RPMI8226 (cell line): ENCODE results near the gene PTPRQ.
A peak's percentile ranks its signal among the peaks of the same experiment; 100 is the strongest.
"Not testable (repeated sequence)": the region's sequence is repeated elsewhere in the genome, so short reads cannot be mapped to it uniquely, and the experiment has no call there.

Experiments
- DNase-seq: peaks from one replicate; pipeline ENCODE4 v3.0.0-alpha.2; 2015

The PTPRQ gene

GRCh38 chr12:80443974-80444666 lies at the start of gene PTPRQ:
PTPRQ (plus strand) TSS chr12:80444235; CDS start chr12:80444346, 111 bp downstream.
- DNase-seq = no peak

DNA sequence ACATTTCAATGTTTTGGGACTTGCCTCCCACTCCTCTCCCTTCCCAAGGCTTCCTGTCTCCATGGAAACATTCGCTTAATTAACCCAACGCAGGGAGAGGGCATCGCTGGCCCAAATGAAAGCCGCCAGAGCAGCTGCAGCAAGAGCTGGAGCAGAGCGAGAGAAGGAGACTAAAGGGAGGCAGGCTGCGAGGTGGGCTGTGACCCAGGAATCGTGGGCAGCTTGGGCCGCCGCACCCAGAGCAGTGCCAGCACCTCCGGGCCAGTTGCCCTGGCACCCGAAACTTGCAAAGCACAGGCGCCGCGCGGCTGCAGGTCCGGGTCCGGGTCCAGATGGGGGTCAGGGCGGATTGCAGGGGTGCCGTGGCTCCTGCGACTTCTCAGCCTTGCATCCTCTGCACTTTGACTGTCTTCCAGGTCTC lies 43.5 kb upstream of the PTPRQ start:
- DNase-seq = peak; percentile 7

- DNase-seq = no peak
These were observed 42.8 kb upstream of the PTPRQ start for GRCh38 chr12:80401191-80401590.

DNA sequence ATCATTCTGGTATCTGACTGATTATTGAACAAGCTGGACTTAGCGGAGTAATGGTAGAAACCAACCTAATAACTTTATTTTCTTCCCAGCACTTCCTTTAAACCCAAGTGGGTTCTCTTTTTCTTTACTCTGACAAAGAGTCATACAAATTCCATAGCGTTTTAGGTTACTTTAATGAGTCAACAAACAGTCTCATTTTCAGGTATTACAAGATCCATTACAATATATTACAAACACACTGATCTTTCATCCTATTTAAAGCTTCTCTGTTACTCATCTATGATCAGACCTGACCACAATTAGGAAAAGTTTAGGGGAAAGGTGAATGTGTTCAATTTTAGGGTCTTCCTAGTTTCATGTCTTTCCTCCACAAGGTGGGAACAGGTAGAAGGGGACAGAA lies 39.4 kb upstream of the PTPRQ start:
- no peak for DNase-seq

DNA sequence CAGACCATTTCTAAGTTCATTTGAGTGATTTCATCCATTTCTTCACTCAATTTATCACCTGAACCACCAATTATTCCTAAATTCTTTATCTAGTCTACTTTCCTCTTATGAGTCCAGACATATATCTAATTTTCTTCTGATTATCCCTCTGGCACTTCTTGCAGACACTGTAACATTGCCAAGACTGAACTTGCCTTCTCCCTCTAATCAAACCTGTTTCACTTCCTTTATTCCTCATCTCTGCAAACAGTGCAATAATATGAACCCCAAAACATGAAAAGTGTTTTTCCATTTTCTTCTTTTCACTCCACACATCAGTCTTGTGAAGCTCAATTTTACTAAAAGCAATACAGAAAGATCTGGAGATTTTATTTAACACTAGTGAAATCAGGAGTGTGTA lies 37.8 kb upstream of the PTPRQ start:
- peak; percentile 61 for DNase-seq

DNA sequence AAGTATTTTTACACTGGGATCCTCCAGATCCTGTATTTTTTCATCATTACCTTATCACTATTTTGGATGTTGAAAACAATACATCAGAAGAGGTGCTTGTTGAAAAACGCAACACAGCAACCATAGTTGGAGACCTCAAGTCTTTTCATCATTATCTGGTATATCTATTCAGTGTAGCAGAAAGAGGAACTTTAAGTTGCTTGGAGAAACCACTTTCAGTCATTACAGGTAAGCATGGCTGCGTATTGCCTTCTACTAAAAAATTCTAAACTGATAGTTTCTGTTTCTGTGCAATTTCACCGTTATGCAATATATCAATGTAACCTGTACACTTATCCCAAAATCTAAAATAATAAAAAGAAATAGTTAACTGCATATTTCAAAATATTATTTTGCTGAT lies 32.2 kb upstream of the PTPRQ start:
- peak; percentile 6 for DNase-seq

GRCh38 chr12:80412343-80412953 lies 31.6 kb upstream of the PTPRQ start:
- DNase-seq = peak; percentile 67

DNA sequence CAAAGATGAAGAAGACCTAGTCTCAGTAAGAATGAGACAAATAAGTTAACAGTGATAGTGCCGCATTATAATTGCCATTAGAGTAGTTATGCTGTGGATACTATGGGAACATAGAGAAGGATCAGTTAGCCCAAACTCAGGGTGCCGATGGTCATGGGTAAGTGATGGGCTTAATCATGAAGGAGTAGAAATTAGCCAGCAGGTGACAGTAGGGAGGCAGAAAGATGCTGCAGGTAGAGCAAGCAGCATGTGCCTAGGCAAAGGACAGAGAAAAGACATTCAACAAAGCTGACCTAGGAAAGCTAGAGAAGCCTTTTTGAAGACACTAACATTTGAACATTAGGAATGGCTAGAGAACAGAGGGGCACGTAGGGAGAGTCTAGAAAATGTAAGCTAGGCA lies 30.6 kb upstream of the PTPRQ start:
- DNase-seq = peak; percentile 13

- no peak for DNase-seq
These were observed 28.6 kb upstream of the PTPRQ start for GRCh38 chr12:80415466-80415865.

DNA sequence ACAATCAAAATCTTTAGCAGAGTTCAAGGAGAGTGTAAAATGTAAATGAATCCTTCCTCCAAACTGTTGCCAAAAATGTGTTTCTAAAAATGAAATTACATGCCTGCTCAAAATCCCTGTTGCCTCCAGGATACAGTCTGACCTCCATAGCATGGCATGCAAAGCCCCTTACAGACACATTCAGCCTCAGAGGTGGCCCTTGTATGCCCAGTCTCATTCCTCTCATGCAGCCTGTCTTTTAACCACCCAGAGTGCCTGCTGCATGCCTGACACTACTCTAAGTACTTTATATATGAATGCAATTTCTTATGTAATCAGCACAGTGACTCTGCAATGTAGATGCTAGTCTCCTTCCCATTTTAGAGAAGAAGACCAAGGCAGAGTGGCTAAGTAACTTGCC lies 24.4 kb upstream of the PTPRQ start:
- no peak for DNase-seq

- DNase-seq = no peak
These were observed 24.0 kb upstream of the PTPRQ start for GRCh38 chr12:80420075-80420474.

GRCh38 chr12:80422550-80422949 lies 21.5 kb upstream of the PTPRQ start:
- DNase-seq = no peak

DNA sequence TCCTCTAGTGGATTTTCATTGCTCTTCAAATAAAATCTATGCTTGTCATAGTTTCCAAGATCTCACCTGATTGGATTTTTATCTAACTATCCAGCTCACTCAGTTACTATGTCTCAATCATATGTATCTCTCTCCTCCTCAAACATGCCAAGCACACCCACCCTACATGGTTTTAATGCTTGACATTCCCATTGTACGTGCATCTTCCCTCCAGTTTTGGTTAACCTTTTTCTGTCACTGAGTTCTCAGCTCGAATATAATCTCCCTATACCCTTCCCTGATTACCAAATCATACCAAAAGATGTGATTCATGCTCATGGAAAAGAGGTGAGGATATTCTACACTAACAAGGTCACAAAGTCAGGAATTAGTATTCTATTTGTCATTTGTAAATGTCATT lies 12.0 kb upstream of the PTPRQ start:
- DNase-seq = no peak

DNA sequence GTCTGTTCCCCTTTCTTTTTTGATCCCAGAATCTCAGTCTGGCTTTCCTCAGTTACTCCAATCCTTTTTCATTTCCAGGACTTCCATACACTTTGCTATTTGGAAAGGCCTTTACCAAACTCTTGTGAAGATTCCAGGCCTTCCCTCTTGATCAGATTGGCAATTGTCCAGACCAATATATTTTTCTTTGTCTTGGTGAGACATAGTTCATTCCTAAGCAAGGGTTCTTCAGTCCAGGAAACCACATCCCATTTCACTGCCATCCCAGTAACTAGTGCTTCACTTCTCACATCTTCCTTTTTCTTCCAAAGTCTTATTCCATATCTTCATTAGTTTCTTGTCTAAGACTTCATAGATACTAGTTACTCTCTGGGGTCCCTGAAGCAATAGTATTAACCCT lies 2.1 kb upstream of the PTPRQ start:
- DNase-seq = no peak

DNA sequence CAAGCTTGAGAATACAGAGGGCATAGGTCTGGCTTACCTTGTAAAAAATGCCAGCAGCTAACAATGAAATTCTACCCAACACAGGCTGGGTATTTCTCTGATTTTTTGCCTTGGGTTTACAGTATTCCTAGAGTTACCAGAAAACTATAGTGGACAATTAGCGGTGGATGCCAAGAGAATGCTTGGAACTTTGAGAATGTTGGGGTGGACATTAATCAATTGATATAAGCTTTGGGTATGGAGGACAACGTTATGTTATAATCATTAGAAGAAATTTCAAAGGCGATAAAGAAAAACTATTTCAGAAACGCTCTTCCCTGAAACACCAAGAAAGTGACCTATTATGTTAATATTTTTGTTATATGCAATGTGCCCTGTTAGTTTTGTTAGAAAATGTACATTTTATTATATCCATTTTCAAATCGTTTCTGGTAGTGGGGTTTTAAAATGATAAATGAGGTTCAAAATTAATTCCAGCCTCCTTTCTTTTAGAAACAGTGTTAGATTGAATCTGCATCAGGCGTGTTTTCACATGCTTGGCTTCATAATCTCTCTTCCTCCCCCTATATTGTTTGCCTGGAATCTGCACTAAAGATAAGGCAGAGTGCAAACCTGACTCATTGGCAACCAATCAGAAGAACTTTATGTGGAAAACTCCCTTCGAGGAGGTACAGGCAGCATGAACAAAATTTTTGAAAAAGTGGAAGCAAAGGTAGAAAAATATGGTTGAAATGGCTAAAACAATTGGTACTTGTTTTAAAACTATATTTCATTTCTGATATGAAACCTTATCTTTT lies 1.4 kb upstream of the PTPRQ start:
- DNase-seq = no peak

- no peak for DNase-seq
These were observed 1.2 kb downstream of the PTPRQ start for GRCh38 chr12:80445083-80445793.

GRCh38 chr12:80456513-80456912 lies 12.5 kb downstream of the PTPRQ start:
- DNase-seq = no peak

DNA sequence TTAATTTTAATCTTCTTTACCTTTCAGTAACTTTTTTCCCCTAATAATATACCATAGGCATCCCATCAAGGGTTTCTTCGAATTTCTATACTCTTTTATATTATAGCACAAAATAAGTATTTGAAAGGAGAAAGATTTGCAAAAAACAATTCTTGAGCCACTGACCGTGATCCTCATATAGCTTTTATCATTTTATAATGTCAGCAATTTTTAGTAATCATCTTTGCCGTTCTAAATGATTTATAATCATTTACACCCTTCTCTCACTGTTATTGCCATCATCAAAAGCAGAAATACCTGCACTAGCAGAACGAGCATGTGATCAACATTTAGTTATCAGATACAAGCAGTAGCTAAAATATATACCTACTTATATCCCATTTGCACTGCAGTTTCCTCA lies 16.9 kb downstream of the PTPRQ start:
- no peak for DNase-seq

DNA sequence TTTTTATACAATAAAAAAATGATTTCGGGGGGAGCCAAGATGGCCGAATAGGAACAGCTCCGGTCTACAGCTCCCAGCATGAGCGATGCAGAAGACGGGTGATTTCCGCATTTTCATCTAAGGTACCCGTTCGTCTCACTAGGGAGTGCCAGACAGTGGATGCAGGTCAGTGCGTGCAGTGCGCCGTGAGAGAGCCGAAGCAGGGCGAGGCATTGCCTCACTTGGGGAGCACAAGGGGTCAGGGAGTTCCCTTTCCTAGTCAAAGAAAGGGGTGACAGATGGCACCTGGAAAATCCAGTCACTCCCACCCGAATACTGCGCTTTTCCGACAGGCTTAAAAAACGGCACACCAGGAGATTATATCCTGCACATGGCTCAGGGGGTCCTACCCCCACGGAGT lies 17.8 kb downstream of the PTPRQ start:
- DNase-seq = not testable (repeated sequence)

GRCh38 chr12:80469681-80470080 lies 25.6 kb downstream of the PTPRQ start:
- no peak for DNase-seq

DNA sequence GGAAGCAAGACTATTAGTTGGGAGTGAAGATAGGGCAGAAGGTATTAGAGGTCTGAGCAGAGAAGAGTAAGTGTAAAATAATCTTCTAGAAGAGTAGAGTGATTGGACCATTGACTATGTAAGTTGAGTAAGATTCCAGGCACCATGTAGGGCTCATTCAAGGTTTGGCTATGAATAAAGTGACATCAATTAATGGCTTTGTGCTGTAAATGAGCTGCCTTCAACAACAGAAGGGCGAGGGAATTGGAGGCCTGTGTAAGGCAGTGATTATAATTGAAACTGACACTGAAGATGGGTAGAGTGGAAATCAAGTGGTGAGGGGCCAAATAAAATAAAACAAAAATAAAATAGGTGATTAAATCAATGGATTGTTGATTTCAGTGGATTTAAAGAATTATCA lies 26.4 kb downstream of the PTPRQ start:
- no peak for DNase-seq

GRCh38 chr12:80472236-80472635 lies 28.2 kb downstream of the PTPRQ start:
- no peak for DNase-seq

DNA sequence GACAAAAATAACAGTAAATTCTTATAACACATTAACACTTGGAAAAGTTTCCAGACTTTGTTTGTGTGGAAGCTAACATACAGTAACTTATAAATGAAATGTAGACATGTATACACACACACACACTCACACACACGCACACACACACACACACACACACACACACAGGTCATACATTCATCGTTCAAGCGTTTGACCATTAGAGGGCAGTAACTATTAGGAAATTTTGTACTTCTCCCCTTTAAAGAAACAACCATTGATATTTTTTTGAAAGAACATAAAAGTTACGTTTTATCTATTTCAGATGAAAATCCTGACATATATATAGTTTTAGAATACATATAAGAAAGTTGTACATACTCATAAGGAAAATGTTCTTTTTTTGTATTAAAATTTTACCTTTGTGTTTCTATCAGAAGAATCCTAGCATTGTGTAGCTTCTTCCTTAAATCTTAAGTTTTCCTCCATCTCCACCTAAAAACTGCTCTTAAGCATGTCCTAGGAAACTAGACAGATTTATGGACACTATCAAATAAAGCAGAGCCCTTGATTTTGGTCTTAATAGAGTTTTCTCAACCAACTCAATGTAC lies 29.0 kb downstream of the PTPRQ start:
- peak; percentile 59 for DNase-seq
